ENCODE data around the gene IL1RAPL1.

The IL1RAPL1 gene

GRCh38 chrX:29728639-29729038, 1141.4 kb downstream of the IL1RAPL1 start:
- in situ Hi-C loops (cut with MboI; ENCODE audit: low sequenced_read_pairs, unreplicated experiment): no loop called here
- no peak for TF ChIP-seq CTCF (IDR thresholded peaks at IDR 0.05; ENCODE audit: borderline replicate concordance, control extremely low read depth, extremely low read depth, insufficient read depth, missing control alignments)
- DNase-seq (ENCODE audit: low spot score): no peak

GRCh38 chrX:29744966-29745365, 1157.7 kb downstream of the IL1RAPL1 start:
- in situ Hi-C loops (cut with MboI; ENCODE audit: low sequenced_read_pairs, unreplicated experiment): no loop called here
- TF ChIP-seq CTCF (IDR thresholded peaks at IDR 0.05; ENCODE audit: borderline replicate concordance, control extremely low read depth, extremely low read depth, insufficient read depth, missing control alignments): no peak
- no peak for DNase-seq (ENCODE audit: low spot score)

GRCh38 chrX:29746326-29746725, 1159.1 kb downstream of the IL1RAPL1 start:
- no peak for DNase-seq (ENCODE audit: low spot score)
- TF ChIP-seq CTCF (IDR thresholded peaks at IDR 0.05; ENCODE audit: borderline replicate concordance, control extremely low read depth, extremely low read depth, insufficient read depth, missing control alignments): no peak
- in situ Hi-C loops (cut with MboI; ENCODE audit: low sequenced_read_pairs, unreplicated experiment): no loop called here

- in situ Hi-C loops (cut with MboI; ENCODE audit: low sequenced_read_pairs, unreplicated experiment): no loop called here
- no peak for DNase-seq (ENCODE audit: low spot score)
Observed at GRCh38 chrX:29762006-29762405, 1174.8 kb downstream of the IL1RAPL1 start.

GRCh38 chrX:29775890-29776289, 1188.6 kb downstream of the IL1RAPL1 start:
- no peak for TF ChIP-seq CTCF (IDR thresholded peaks at IDR 0.05; ENCODE audit: borderline replicate concordance, control extremely low read depth, extremely low read depth, insufficient read depth, missing control alignments)
- in situ Hi-C loops (cut with MboI; ENCODE audit: low sequenced_read_pairs, unreplicated experiment): no loop called here
- DNase-seq (ENCODE audit: low spot score): no peak

More at GRCh38 chrX:29762006-29762405, 1174.8 kb downstream of the IL1RAPL1 start:
- TF ChIP-seq CTCF (IDR thresholded peaks at IDR 0.05; ENCODE audit: borderline replicate concordance, control extremely low read depth, extremely low read depth, insufficient read depth, missing control alignments): no peak

GRCh38 chrX:29787656-29788055, 1200.4 kb downstream of the IL1RAPL1 start:
- in situ Hi-C loops (cut with MboI; ENCODE audit: low sequenced_read_pairs, unreplicated experiment): no loop called here
- DNase-seq (ENCODE audit: low spot score): no peak
- no peak for TF ChIP-seq CTCF (IDR thresholded peaks at IDR 0.05; ENCODE audit: borderline replicate concordance, control extremely low read depth, extremely low read depth, insufficient read depth, missing control alignments)

All from GM13976 (cell line).